ENCODE measurements around the gene MRGPRF. TPM values are rescaled to one million over a fixed set of nuclear protein-coding genes. Genes with fewer than 3 reads are reported as not detected.

The MRGPRF gene
- polyA plus RNA-seq, 1 experiment, result 24.4 TPM

DNA sequence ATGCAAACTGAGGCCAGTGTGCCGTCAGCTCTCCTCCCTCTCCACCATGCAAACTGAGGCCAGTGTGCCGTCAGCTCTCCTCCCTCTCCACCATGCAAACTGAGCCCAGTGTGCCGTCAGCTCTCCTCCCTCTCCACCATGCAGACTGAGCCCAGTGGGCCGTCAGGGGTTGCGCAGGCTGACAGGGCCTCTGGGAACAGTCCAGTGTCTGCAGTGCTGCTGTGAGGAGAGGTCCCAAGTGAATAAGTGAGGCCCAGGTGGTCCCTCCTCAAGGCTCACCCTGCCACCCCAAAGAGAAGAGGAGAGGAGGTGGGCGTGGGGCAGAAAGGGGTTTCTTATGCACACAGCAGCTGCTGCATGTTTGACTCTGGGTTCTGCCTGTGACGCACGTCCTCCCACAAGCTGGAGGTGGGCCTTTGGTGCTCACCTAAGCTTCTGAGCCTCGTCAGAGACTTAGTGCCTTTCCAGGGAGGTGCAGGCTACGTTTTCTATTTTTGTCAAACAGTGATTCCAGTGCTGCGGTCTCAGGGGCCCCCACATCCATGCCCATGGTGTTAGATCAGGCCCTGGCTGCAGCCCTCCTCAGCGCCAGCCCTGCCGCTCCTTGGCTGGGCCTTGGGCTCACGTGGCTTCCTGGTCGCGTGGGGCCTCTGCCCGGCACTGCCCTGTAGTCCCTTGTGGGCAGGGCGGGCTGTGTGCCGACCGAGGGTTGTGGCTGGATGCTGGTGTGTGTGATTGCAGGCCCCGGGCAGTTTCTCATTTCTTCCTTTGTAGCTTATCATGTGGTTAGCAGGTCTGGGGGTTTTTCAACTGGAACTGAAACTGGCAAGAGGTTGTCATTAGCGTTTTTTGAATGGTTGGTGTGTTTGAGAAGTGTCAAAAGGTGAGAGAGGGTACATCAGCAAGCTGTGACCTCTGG is 42.8 kb upstream of the MRGPRF start:
- ChIA-PET POLR2A (interaction anchor here (0.6 kb wide), 1 partner anchor 15 kb away, joined by 3 read pairs; no protein-coding TSS in a partner anchor), CTCF (interaction anchor here (0.7 kb wide), 1 partner anchor 33 kb away, joined by 3 read pairs; no protein-coding TSS in a partner anchor)
- Histone ChIP-seq H3K4me3 (ENCODE audit: low read depth, low read length) (no peak overlapping the region), H3K27me3 (ENCODE audit: control insufficient read depth, insufficient read depth, low read length) (no peaks in the 10 kb centered on the region), H3K36me3 (ENCODE audit: control insufficient read depth, insufficient read depth, low read length) (peaks cover 17% of the 10 kb centered on the region)
- no peak for DNase-seq (ENCODE audit: low read depth)
- no peak for TF ChIP-seq CTCF (IDR thresholded peaks at IDR 0.05; ENCODE audit: insufficient read depth, low read depth, low read length)

DNA sequence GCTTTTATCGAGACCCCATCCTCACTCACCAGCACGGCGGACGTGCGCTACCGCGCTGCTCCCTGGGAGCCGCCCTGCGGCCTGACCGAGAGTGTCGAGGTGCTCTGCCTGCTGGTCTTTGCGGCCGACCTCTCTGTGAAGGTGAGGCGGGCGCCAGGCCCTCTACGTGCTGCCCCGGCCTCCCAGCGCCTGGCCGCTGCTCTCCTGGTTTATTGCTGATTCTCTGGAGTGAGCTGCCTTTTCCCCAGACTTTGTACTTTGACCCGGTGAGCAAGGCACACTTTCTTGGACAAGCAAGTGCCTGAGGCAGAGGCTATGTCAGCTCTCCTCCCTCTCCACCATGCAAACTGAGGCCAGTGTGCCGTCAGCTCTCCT is 42.2 kb upstream of the MRGPRF start:
- no peaks in the 10 kb centered on the region for H3K27me3 ChIP-seq (ENCODE audit: control insufficient read depth, insufficient read depth, low read length)
- ChIA-PET POLR2A (no interaction called here), CTCF (interaction anchor here (0.7 kb wide), 1 partner anchor 34 kb away, joined by 3 read pairs; no protein-coding TSS in a partner anchor)
- DNase-seq (ENCODE audit: low read depth), result no peak
- no peak for TF ChIP-seq CTCF (IDR thresholded peaks at IDR 0.05; ENCODE audit: insufficient read depth, low read depth, low read length)
- no peak overlapping the region for H3K4me3 ChIP-seq (ENCODE audit: low read depth, low read length)
- peaks cover 17% of the 10 kb centered on the region for H3K36me3 ChIP-seq (ENCODE audit: control insufficient read depth, insufficient read depth, low read length)

DNA sequence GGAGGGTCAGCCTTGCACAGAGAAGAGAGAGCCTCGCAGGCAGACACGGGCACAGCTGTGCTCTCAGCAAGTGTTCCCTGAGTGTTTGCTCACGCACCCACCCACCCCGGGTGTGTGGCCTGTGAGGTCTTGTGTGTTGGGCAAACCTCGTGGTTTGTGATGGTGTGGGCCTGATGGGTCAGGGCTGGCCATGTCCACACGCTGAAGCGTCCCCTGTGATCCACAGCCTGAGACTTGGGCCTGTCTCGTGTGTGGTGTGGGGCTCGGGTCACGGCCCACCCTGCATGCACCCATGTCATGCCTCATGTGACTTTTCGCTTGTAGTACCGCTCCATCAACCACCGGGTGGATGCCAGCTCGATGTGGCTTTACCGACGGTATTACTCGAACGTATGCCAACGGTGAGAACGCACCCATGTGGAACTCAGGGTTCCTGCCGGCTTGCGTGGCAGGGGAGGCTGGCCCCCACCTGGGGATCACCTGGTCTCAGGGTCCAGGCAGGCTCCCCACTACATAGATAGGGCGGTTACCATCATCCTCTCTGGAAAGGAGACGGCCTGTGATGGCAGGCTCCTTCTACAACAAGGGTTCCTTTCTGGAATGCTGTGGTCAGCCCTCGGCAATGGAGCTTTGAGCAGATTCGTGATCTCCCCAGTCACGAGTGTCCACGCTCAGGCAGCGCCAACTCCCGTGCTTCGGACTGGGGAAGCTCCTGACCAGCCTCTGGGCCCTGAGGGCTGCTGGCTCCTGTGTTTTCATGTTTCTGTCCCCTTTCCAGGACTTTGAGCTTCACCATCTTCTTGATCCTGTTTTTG is 41.6 kb upstream of the MRGPRF start:
- Histone ChIP-seq H3K4me3 (ENCODE audit: low read depth, low read length) (no peak overlapping the region), H3K27me3 (ENCODE audit: control insufficient read depth, insufficient read depth, low read length) (no peaks in the 10 kb centered on the region), H3K36me3 (ENCODE audit: control insufficient read depth, insufficient read depth, low read length) (peaks cover 17% of the 10 kb centered on the region)
- no peak for DNase-seq (ENCODE audit: low read depth)
- CTCF ChIA-PET, result interaction anchor here (0.7 kb wide), 1 partner anchor 35 kb away, joined by 3 read pairs; no protein-coding TSS in a partner anchor
- TF ChIP-seq CTCF (IDR thresholded peaks at IDR 0.05; ENCODE audit: insufficient read depth, low read depth, low read length), result no peak
- POLR2A ChIA-PET, result no interaction called here

DNA sequence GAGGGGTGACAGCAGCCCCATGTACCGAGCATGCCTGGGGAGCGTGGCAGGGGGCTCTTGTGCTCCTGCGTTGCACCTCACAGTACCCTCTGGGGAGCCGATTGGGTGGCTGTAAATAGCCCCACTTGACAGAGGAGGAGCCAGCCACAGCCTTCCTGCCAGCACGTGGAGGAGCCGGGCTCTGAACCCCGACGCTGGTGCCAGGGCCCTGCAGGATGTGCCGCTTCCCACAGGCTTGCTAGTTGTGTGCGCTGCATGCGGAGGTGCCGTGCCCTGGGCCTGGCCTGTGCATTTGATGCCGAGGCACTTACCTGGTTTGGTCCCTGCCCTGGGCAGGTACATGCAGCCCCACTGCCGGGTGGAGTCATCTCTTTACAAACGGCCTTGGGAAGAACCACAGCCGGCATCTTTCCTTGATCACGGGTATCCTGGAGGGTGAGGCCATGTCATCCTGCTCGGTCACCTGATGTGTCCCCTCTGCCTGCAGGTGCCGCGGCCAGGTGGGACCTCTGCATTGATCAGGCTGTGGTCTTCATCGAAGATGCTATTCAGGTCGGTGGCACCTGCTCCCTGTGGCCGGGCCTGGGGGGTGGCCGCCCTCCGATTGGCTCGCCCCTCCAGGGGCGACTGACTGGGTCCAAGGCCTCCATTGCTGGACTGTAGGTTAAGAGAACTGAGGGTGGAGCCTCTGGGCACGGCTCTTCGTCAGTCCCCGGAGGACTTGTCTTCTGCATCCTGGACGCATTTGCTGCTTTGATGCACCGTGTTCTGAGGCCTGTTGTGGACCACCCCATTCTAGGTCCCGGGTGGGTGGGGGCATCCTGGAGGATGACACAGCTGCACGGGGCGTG is 40.7 kb upstream of the MRGPRF start:
- POLR2A ChIA-PET, result no interaction called here
- Histone ChIP-seq H3K27me3 (ENCODE audit: control insufficient read depth, insufficient read depth, low read length) (no peaks in the 10 kb centered on the region), H3K4me3 (ENCODE audit: low read depth, low read length) (no peak overlapping the region), H3K36me3 (ENCODE audit: control insufficient read depth, insufficient read depth, low read length) (peaks cover 16% of the 10 kb centered on the region)
- TF ChIP-seq CTCF (IDR thresholded peaks at IDR 0.05; ENCODE audit: insufficient read depth, low read depth, low read length), result no peak
- CTCF ChIA-PET, result no interaction called here
- no peak for DNase-seq (ENCODE audit: low read depth)

All from BJ (cell line).